DOHH2 (cell line): Measurements from ENCODE around the gene NFKBIZ.

ENCODE experiments used
- H3F3A ChIP-seq: fragments of 200-600 bp; sonication (generic), shearing (Covaris generic); 2 replicates; pipeline ENCODE4 v1.6.0; 2016; ENCODE audit warnings: antibody characterized with exemption, mild to moderate bottlenecking; ENCODE audit not compliant: control insufficient read depth, insufficient read depth
- H3K27ac ChIP-seq: fragments of 200-600 bp; sonication (generic); 2 replicates; pipeline ENCODE4 v1.5.1; 2014; ENCODE audit warnings: low read depth, mild to moderate bottlenecking, low read length, moderate library complexity
- H3K27me3 ChIP-seq: fragments of 200-600 bp; sonication (generic); 2 replicates; pipeline ENCODE4 v1.6.1; 2014; ENCODE audit warnings: mild to moderate bottlenecking, low read length, mixed read lengths; ENCODE audit not compliant: control insufficient read depth
- H3K36me3 ChIP-seq: fragments of 200-600 bp; sonication (generic); 2 replicates; pipeline ENCODE4 v1.6.1; 2014; ENCODE audit warnings: mild to moderate bottlenecking, low read length, moderate library complexity, mixed read lengths; ENCODE audit not compliant: control insufficient read depth
- H3K4me1 ChIP-seq: fragments of 200-600 bp; sonication (generic); 2 replicates; pipeline ENCODE4 v1.6.1; 2014; ENCODE audit warnings: mild to moderate bottlenecking, low read length, mixed read lengths; ENCODE audit not compliant: control insufficient read depth
- H3K4me2 ChIP-seq: fragments of 200-600 bp; sonication (generic); 2 replicates; pipeline ENCODE4 v1.6.0; 2014; ENCODE audit warnings: mild to moderate bottlenecking, low read length, moderate library complexity
- H3K4me3 ChIP-seq: fragments of 200-600 bp; sonication (generic); 2 replicates; pipeline ENCODE4 v1.5.1; 2014; ENCODE audit warnings: mild to moderate bottlenecking, low read length, mixed read lengths
- H3K79me2 ChIP-seq: fragments of 200-600 bp; sonication (generic); 2 replicates; pipeline ENCODE4 v1.6.1; 2014; ENCODE audit warnings: mild to moderate bottlenecking, low read length, mixed read lengths; ENCODE audit not compliant: control insufficient read depth
- H3K9me2 ChIP-seq: fragments of 200-600 bp; sonication (generic); replicated peaks from 2 replicates; pipeline ENCODE4 v1.6.1; 2014; ENCODE audit warnings: mild to moderate bottlenecking, low read length, mixed read lengths; ENCODE audit not compliant: control insufficient read depth
- H3K9me3 ChIP-seq: fragments of 200-600 bp; sonication (generic); 2 replicates; pipeline ENCODE4 v1.6.1; 2014; ENCODE audit warnings: antibody characterized with exemption, low read length, mixed read lengths; ENCODE audit not compliant: control insufficient read depth, insufficient read depth
- H4K20me1 ChIP-seq: fragments of 200-600 bp; sonication (generic); 2 replicates; pipeline ENCODE4 v1.6.0; 2014; ENCODE audit warnings: low read depth, mild to moderate bottlenecking, antibody characterized with exemption, low read length, moderate library complexity; ENCODE audit not compliant: control insufficient read depth, insufficient read depth
- CTCF ChIP-seq: fragments of 200-600 bp; sonication (generic); IDR thresholded peaks from one replicate; pipeline ENCODE4 v1.5.1; 2014; ENCODE audit warnings: antibody characterized with exemption, mild to moderate bottlenecking, low read depth, low read length; ENCODE audit not compliant: poor library complexity, severe bottlenecking
- EZH2phosphoT487 ChIP-seq: fragments of 200-600 bp; sonication (generic); IDR thresholded peaks from 2 replicates; pipeline ENCODE4 v1.6.1; 2017; ENCODE audit warnings: borderline replicate concordance, mild to moderate bottlenecking, antibody characterized with exemption, low read length, moderate library complexity, mixed read lengths

The NFKBIZ gene

GRCh38 chr3:101888653-101889052 lies 39.3 kb downstream of the NFKBIZ start:
- TF ChIP-seq EZH2phosphoT487: no peak
- no peak for TF ChIP-seq CTCF
- H3K36me3 ChIP-seq: no peaks in the 10 kb centered on the region
- H3F3A ChIP-seq: 0 out of 2 replicates have a peak, but pooled peaks cover 5% of the 10 kb centered on the region
- no peaks in the 10 kb centered on the region for H4K20me1 ChIP-seq
- H3K9me3 ChIP-seq: no peaks in the 10 kb centered on the region
- H3K4me1 ChIP-seq: peaks cover 19% of the 10 kb centered on the region
- H3K9me2 ChIP-seq: no peaks in the 10 kb centered on the region
- no peak overlapping the region for H3K27ac ChIP-seq
- H3K79me2 ChIP-seq: no peaks in the 10 kb centered on the region
- H3K27me3 ChIP-seq: no peaks in the 10 kb centered on the region
- no peak overlapping the region for H3K4me3 ChIP-seq
- no peak overlapping the region for H3K4me2 ChIP-seq

GRCh38 chr3:101890716-101891115 lies 41.4 kb downstream of the NFKBIZ start:
- Histone ChIP-seq H3K9me3 (no peaks in the 10 kb centered on the region), H4K20me1 (no peaks in the 10 kb centered on the region), H3K36me3 (no peaks in the 10 kb centered on the region), H3K27me3 (no peaks in the 10 kb centered on the region), H3K4me3 (no peak overlapping the region), H3K4me1 (peaks cover 19% of the 10 kb centered on the region), H3F3A (0 out of 2 replicates have a peak, but pooled peaks cover 5% of the 10 kb centered on the region), H3K4me2 (no peak overlapping the region), H3K27ac (no peak overlapping the region), H3K79me2 (no peaks in the 10 kb centered on the region), H3K9me2 (no peaks in the 10 kb centered on the region)
- TF ChIP-seq CTCF (no peak), EZH2phosphoT487 (no peak)

GRCh38 chr3:101892648-101893047 lies 43.3 kb downstream of the NFKBIZ start:
- TF ChIP-seq CTCF: no peak
- no peak for TF ChIP-seq EZH2phosphoT487

More at GRCh38 chr3:101892648-101893047, 43.3 kb downstream of the NFKBIZ start:
- H3K9me3 ChIP-seq: peaks cover 11% of the 10 kb centered on the region; the same call in 1 of the 2 replicates
- H3K36me3 ChIP-seq: peaks cover 12% of the 10 kb centered on the region
- no peaks in the 10 kb centered on the region for H3K79me2 ChIP-seq
- H3K4me1 ChIP-seq: peaks cover 25% of the 10 kb centered on the region
- H3K4me2 ChIP-seq: no peak overlapping the region
- H3K4me3 ChIP-seq: no peak overlapping the region
- H3F3A ChIP-seq: 0 out of 2 replicates have a peak, but pooled peaks cover 5% of the 10 kb centered on the region
- H3K27ac ChIP-seq: no peak overlapping the region
- no peaks in the 10 kb centered on the region for H4K20me1 ChIP-seq
- no peaks in the 10 kb centered on the region for H3K9me2 ChIP-seq
- no peaks in the 10 kb centered on the region for H3K27me3 ChIP-seq
